Fibroblast of lung (primary cell): ENCODE measurements around the gene C1QTNF5. TPM values are rescaled to one million over a fixed set of nuclear protein-coding genes. Genes with fewer than 3 reads are reported as not detected.
A peak's percentile ranks its signal among the peaks of the same experiment; 100 is the strongest.

Experiments
- DNase-seq, 2 donors: peaks; one replicate each; pipeline versions ENCODE4 v3.0.0 to v3.0.0-alpha.2; 2010; ENCODE audit warnings: low read depth in 2 of 2
- H2AFZ ChIP-seq: 2 replicates; pipeline ENCODE4 v1.5.1; 2012; ENCODE audit warnings: low read length, control low read depth, inconsistent platforms
- H3K27ac ChIP-seq: 2 replicates; pipeline ENCODE4 v1.5.1; 2011; ENCODE audit warnings: low read length, control low read depth; ENCODE audit not compliant: insufficient read depth
- H3K27me3 ChIP-seq: 2 replicates; pipeline ENCODE4 v1.5.1; 2011; ENCODE audit warnings: mild to moderate bottlenecking, low read length; ENCODE audit not compliant: control insufficient read depth, insufficient read depth
- H3K36me3 ChIP-seq: 2 replicates; pipeline ENCODE4 v1.5.1; 2011; ENCODE audit warnings: low read length; ENCODE audit not compliant: control insufficient read depth, insufficient read depth
- H3K4me1 ChIP-seq: 2 replicates; pipeline ENCODE4 v1.5.1; 2011; ENCODE audit warnings: low read length; ENCODE audit not compliant: control insufficient read depth, insufficient read depth; ENCODE audit errors: extremely low read depth
- H3K4me2 ChIP-seq: 2 replicates; pipeline ENCODE4 v1.5.1; 2011; ENCODE audit warnings: low read length, control low read depth; ENCODE audit not compliant: insufficient read depth; ENCODE audit errors: extremely low read depth
- H3K4me3 ChIP-seq, 4 experiments: fragments of 200-600 bp in 1 of 4; sonication (generic) in 1 of 4; replicated peaks in 1 of 4; 2 replicates each; pipeline ENCODE4 v1.5.1; 2011 to 2016; ENCODE audit warnings: low read length in 4 of 4, low read depth in 3 of 4, mild to moderate bottlenecking in 3 of 4, control low read depth in 2 of 4, inconsistent platforms in 1 of 4, mixed read lengths in 1 of 4; ENCODE audit not compliant: insufficient read depth in 1 of 4; ENCODE audit errors: control extremely low read depth in 1 of 4
- H3K79me2 ChIP-seq: 2 replicates; pipeline ENCODE4 v1.5.1; 2012; ENCODE audit warnings: mild to moderate bottlenecking, low read length, inconsistent platforms; ENCODE audit not compliant: control insufficient read depth, insufficient read depth
- H3K9ac ChIP-seq: 2 replicates; pipeline ENCODE4 v1.5.1; 2011; ENCODE audit warnings: mild to moderate bottlenecking, low read length, control low read depth; ENCODE audit not compliant: insufficient read depth
- H3K9me3 ChIP-seq: 2 replicates; pipeline ENCODE4 v1.5.1; 2012; ENCODE audit warnings: low read depth, low read length; ENCODE audit not compliant: control insufficient read depth, insufficient read depth
- H4K20me1 ChIP-seq: 2 replicates; pipeline ENCODE4 v1.5.1; 2011; ENCODE audit warnings: low read length; ENCODE audit not compliant: control insufficient read depth, insufficient read depth; ENCODE audit errors: extremely low read depth
- EZH2 ChIP-seq: IDR thresholded peaks from 2 replicates; pipeline ENCODE4 v1.5.1; 2012; ENCODE audit warnings: low read length, control low read depth, mild to moderate bottlenecking; ENCODE audit errors: missing control alignments
- polyA plus RNA-seq, 2 donors: library from polyadenylated mRNA; depleted of rRNA in 1 of 2; stranded (reverse) in 1 of 2; unstranded in 1 of 2; fragments of >200 nt; gene quantifications; 2 replicates each; pipeline ENCODE4 v1.2.1, GENCODE V29; 2011 to 2012; ENCODE audit warnings: missing spikeins in 1 of 2
- total RNA-seq: library from RNA; depleted of rRNA; stranded (reverse); fragments of >200 nt; gene quantifications from 2 replicates; pipeline ENCODE4 v1.2.1, GENCODE V29; 2014
- TF ChIP-seq, protein P1 (sequence below), 2 donors: IDR thresholded peaks in 1 of 2; conservative IDR thresholded peaks in 1 of 2; 1 replicate in 1 of 2; 2 replicates in 1 of 2; pipeline ENCODE4 v1.5.1; 2011 to 2012; ENCODE audit warnings: low read length in 2 of 2, control low read depth in 1 of 2, inconsistent platforms in 1 of 2, low read depth in 1 of 2, mild to moderate bottlenecking in 1 of 2

C1QTNF5 gene
- total and polyA plus RNA-seq, 2 donors (not counting 1 experiment from before 2014, with no cell fraction given) = 13.4 to 32.0 TPM

- H3K9me3 ChIP-seq = no peaks in the 10 kb centered on the region
- peak; percentile 14 to 31 for DNase-seq
- H3K4me2 ChIP-seq = no peak overlapping the region
- TF ChIP-seq, protein P1, sequence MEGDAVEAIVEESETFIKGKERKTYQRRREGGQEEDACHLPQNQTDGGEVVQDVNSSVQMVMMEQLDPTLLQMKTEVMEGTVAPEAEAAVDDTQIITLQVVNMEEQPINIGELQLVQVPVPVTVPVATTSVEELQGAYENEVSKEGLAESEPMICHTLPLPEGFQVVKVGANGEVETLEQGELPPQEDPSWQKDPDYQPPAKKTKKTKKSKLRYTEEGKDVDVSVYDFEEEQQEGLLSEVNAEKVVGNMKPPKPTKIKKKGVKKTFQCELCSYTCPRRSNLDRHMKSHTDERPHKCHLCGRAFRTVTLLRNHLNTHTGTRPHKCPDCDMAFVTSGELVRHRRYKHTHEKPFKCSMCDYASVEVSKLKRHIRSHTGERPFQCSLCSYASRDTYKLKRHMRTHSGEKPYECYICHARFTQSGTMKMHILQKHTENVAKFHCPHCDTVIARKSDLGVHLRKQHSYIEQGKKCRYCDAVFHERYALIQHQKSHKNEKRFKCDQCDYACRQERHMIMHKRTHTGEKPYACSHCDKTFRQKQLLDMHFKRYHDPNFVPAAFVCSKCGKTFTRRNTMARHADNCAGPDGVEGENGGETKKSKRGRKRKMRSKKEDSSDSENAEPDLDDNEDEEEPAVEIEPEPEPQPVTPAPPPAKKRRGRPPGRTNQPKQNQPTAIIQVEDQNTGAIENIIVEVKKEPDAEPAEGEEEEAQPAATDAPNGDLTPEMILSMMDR (conservative IDR thresholded peaks at IDR 0.05 in 1 of 2, IDR thresholded peaks at IDR 0.05 in 1 of 2; ENCODE audit: low read depth in 1 of 2, low read length in 2 of 2) = no peak
- TF ChIP-seq EZH2 = no peak
- H3K4me1 ChIP-seq = peaks cover 2% of the 10 kb centered on the region
- H3K27me3 ChIP-seq = peaks cover 8% of the 10 kb centered on the region
- no peaks in the 10 kb centered on the region for H3K79me2 ChIP-seq
- no peak overlapping the region for H3K27ac ChIP-seq
- no peaks in the 10 kb centered on the region for H3K36me3 ChIP-seq
- H3K9ac ChIP-seq = no peak overlapping the region
- H3K4me3 ChIP-seq = no peak overlapping the region
- no peak overlapping the region for H2AFZ ChIP-seq
- no peaks in the 10 kb centered on the region for H4K20me1 ChIP-seq
Observed at GRCh38 chr11:119352857-119353260, 12.2 kb upstream of the C1QTNF5 start.

GRCh38 chr11:119351232-119351631, 10.5 kb upstream of the C1QTNF5 start:
- DNase-seq = no peak
- H2AFZ ChIP-seq = no peak overlapping the region
- no peak overlapping the region for H3K27ac ChIP-seq
- H3K9me3 ChIP-seq = no peaks in the 10 kb centered on the region
- no peak overlapping the region for H3K4me2 ChIP-seq
- no peak for TF ChIP-seq EZH2
- TF ChIP-seq, protein P1 (conservative IDR thresholded peaks at IDR 0.05 in 1 of 2, IDR thresholded peaks at IDR 0.05 in 1 of 2; ENCODE audit: low read depth in 1 of 2, low read length in 2 of 2) = no peak
- no peaks in the 10 kb centered on the region for H3K4me1 ChIP-seq
- no peaks in the 10 kb centered on the region for H4K20me1 ChIP-seq
- no peak overlapping the region for H3K9ac ChIP-seq
- peaks cover 18% of the 10 kb centered on the region for H3K27me3 ChIP-seq
- H3K79me2 ChIP-seq = no peaks in the 10 kb centered on the region
- no peak overlapping the region for H3K4me3 ChIP-seq
- H3K36me3 ChIP-seq = no peaks in the 10 kb centered on the region

GRCh38 chr11:119350302-119350701, 9.6 kb upstream of the C1QTNF5 start:
- no peak for TF ChIP-seq EZH2
- TF ChIP-seq, protein P1 (conservative IDR thresholded peaks at IDR 0.05 in 1 of 2, IDR thresholded peaks at IDR 0.05 in 1 of 2; ENCODE audit: low read depth in 1 of 2, low read length in 2 of 2) = no peak
- Histone ChIP-seq H3K4me3 (no peak overlapping the region), H3K4me2 (no peak overlapping the region), H2AFZ (no peak overlapping the region), H4K20me1 (no peaks in the 10 kb centered on the region), H3K9me3 (no peaks in the 10 kb centered on the region), H3K36me3 (no peaks in the 10 kb centered on the region), H3K9ac (no peak overlapping the region), H3K79me2 (no peaks in the 10 kb centered on the region), H3K27me3 (peaks cover 20% of the 10 kb centered on the region), H3K4me1 (no peaks in the 10 kb centered on the region), H3K27ac (no peak overlapping the region)
- DNase-seq = no peak
